GM18870 (cell line): ENCODE measurements around the gene SLC10A6.

Source experiments
- ATAC-seq: cut with Tn5 transposase; IDR thresholded peaks from one replicate; pipeline ENCODE4 v1.9.1; 2021; ENCODE audit warnings: moderate library complexity; ENCODE audit not compliant: unreplicated experiment

The SLC10A6 gene

GRCh38 chr4:86853209-86853608, 4.0 kb upstream of the SLC10A6 start:
- no peak for ATAC-seq

- ATAC-seq = no peak
Measured at GRCh38 chr4:86848136-86848535, 1.0 kb downstream of the SLC10A6 start.

DNA sequence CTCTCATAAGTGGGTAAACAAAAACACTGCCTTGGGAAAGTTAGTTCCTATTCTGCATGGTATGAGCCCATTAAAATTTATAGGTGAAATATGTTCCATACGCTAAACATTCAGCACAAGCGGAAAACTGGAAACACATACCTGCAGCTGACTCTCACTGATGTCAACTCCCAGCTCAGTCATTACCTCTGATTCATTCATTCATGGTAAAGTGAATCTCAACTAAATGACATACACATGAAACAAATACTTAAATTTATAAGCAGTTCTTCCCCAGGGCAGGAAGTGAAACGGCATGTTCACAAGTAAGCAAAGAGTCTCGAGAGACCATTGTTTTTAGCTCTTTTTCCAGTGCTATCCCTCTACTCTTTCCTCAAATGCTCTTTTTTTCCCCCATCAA, 1.6 kb downstream of the SLC10A6 start:
- ATAC-seq = no peak

- ATAC-seq = no peak
Measured at GRCh38 chr4:86846921-86847320, 2.3 kb downstream of the SLC10A6 start.

GRCh38 chr4:86845593-86845992, 3.6 kb downstream of the SLC10A6 start:
- no peak for ATAC-seq

DNA sequence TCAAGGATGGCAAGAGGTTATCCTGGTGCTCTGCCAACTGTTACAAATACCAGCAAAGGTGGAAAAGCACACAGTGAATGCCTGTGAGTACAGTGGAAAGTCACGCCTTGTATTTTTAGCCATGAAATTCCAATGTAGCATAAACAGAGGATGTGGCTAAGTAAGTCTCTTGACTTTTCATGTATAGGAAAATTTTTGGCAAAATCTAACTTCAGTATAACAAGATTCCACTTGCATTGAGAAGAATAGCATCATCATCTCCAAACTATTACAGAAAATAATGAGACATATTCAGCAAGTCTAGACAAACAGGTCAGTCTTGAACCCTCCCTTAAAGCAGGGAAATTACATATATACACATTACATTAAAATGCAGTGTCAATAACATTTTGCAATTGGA, 7.9 kb downstream of the SLC10A6 start:
- ATAC-seq = no peak

DNA sequence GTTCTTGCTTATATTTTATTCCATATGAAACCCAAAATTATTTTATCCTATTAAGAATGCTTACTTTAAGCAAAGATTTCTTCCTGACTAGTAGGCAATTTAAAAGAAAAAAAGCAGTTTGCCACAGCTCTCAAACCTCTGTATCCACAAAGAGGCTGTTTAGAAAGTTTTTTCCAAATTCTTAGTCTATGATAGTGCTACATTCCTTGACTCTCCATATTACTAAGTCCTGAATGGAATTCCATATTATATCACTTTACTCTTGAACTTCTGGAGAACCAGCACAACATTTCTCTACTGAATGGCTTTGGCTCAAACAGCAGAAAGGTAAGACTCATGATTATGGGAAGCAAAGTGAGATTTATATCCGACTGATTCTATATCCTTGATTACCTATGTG, 8.3 kb downstream of the SLC10A6 start:
- no peak for ATAC-seq

GRCh38 chr4:86837691-86838503, 11.3 kb downstream of the SLC10A6 start:
- ATAC-seq = no peak

DNA sequence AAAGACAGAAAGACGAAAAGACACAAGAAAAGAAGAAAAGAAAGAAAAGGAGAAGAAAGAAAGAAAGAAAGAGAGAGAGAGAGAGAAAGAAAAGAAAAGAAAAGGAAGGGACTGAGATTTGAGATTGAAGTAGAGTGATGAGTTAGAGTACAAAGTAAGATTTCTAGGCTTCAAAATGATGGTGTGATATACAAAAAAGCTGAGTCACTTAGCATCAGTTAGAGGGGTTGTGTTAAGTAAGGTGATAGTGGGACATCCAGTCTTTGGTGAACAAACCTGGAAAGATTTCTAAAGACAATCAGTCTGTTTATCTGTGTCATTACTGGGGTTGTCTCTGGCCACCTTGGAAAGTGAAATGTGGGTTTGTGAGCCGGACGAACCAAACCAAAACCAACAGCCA, 13.5 kb downstream of the SLC10A6 start:
- no peak for ATAC-seq

GRCh38 chr4:86834901-86835300, 14.3 kb downstream of the SLC10A6 start:
- ATAC-seq = no peak

DNA sequence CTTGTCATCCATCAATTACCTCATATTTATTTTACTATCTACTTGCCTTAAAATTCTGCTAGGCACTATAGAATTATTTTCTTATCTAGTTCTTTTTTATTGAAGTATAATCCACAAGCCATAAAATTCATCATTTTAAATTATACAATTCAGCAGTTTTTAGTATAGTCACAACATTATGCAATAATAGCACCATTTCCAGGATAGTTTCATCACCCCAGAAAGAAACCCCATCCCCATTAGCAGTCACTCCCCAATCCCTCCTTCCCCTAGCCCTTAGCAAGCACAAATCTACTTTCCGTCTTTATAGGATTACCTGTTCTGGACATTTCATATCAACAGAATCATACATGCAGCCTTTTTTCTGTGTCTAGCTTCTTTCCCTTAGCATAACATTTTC, 15.6 kb downstream of the SLC10A6 start:
- ATAC-seq = no peak

DNA sequence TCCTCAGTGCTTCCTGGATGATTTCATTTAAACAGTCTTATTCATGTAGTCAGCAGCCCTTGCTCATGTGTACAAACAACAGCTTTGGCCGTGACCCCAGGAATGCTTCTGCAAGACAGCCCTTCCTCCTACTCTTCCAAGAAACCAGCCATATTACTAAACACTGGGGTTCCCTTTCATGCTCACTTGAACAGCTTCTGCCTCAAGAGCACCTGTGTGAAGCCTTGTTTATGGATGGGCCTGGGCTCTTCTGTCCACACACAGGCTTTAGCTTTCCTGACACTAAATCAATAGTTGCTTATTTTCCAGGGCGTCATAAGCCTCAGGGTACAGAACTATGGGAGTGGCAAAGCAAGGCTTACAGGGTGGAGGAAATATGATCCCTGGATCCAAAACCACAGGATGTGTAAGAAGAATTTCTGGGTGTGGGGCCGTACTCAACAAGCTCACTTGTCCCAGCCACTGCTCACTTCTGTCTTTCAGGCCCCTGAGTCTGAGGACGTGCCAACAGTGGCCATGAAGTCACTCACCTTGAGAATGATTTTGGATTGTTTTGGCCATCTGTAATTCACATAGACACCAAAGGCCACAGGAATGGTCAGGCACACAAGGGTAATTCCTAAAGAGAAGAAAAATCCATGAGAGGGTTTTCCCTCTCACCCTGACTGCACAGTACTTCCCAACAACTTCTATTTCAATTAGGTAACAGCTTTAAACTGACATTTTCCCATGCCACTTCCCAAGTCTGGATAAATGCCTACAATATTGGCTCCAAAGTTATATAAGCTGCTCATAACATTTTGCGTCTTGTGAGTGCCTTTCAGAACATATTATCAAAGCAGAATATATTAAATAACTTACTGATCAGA, 17.7 kb downstream of the SLC10A6 start:
- ATAC-seq = no peak

DNA sequence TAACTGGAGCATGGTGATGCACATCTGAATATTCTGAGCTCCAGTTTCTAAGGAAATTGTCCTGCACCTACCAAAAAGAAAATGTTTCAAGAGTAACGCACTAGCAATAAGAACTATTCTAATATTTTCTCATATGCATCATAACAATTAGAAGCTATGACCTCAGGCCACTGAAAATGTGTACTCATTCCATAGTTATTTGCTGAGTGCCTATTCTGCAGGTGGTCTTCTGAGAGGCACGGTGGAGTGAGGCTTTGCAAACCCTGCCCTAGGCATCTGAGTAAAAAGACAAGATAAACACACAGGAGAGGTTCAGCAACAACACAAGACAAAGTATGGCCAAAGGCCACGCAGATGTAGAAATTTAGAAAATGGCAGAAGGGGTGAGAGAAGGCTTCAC, 23.7 kb downstream of the SLC10A6 start:
- no peak for ATAC-seq

DNA sequence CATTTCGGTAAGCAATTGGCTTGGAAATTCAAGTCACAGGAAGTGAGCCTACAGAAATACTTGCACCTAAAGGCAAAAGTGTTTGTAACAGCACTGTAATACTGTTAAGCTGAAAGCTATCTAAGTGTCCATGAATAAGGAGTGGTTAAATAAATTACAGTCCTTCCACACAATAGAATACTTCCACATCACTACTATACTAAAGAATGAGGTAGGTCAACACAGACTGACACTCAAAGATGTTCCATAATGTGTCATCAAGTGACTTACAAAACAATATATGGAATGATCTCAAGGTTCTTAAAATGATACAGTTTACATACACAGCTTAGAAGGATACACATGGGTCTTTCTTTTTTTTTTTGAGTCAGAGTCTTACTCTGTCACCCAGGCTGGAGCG, 27.0 kb downstream of the SLC10A6 start:
- ATAC-seq = no peak

DNA sequence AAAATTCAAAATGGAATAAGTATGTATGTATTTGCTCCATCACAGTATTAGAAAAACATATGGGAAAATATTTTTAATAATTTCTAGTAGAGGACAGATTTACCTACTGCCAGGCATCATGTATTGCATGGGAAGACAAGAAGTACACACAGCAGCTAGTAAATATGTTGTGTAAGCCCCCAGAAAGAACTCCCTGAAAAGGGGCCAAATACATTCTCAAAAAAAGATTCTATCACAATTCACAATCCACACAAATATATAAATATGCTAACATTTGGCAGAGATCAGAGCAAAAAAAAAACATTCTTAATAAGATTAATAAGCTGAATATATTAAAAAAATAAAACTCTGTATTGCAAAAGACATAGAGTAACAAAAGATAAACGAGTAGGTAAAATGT, 28.0 kb downstream of the SLC10A6 start:
- no peak for ATAC-seq

DNA sequence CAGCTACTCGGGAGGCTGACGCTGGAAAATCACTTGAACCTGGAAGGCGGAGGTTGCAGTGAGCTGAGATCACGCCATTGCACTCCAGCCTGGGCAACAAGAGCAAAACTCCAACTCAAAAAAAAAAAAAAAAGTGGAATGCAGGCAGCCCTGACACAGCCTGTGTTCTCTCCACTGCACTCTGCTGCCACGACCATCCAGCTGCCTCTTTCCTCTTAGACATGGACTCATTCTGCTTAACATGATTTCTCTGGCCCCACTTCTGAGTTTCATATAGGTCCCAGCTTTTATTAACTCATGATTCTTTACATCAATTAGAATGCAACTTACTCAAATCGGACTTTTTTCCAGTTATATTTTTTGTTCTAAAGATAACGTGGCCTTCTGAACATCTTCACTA, 29.6 kb downstream of the SLC10A6 start:
- no peak for ATAC-seq

GRCh38 chr4:86818841-86819240, 30.3 kb downstream of the SLC10A6 start:
- no peak for ATAC-seq

DNA sequence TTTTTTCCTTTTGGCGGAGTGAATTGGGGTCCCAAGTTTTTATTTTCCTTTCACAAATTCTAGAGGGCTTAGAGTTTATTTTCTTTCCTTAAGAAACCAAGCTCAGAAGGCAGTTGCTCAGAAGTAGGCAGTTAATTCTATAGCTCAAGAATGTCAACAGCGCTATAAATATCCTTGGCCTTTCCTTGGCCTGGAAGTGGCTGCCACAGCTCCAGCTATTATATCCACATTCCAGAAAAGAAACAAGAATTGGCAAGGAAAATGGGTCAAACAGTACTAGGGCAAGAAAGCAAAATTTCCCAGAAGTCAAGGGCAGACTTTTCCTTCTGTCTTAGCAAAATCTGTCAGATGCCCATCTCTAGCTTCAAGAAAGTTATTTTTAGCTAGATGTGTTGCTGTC, 31.0 kb downstream of the SLC10A6 start:
- ATAC-seq = no peak

GRCh38 chr4:86816501-86817273, 32.5 kb downstream of the SLC10A6 start:
- no peak for ATAC-seq

DNA sequence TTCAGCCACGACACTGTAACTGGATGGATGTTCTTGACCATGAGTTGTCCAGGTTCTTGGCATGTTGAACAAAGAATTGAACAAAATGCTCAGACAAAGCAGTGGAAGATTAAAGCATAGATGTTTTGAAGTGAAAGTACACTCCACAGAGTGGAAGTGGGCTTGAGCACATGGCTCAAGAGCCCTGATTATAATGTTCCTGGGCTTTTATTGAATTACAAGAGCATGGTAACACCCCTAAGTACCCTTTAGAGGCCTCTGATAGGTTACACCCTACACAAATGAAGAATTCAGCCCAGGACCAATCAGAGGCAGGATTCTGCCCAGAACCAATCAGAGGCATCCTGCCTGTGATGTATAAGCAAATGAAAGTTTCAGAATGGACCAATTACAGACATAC, 33.5 kb downstream of the SLC10A6 start:
- no peak for ATAC-seq

- ATAC-seq = no peak
Measured at GRCh38 chr4:86810847-86811246, 38.3 kb downstream of the SLC10A6 start.
